Kidney epithelial cell (primary cell): ENCODE results near the gene HM13. TPM values are rescaled to one million over a fixed set of nuclear protein-coding genes. Genes with fewer than 3 reads are reported as not detected.
"Not testable (repeated sequence)": the region's sequence is repeated elsewhere in the genome, so short reads cannot be mapped to it uniquely, and the experiment has no call there.

ENCODE experiments used
- DNase-seq: peaks from one replicate; pipeline ENCODE4 v3.0.0-alpha.2; 2010; ENCODE audit warnings: low read depth
- H3K27me3 ChIP-seq: 2 replicates; pipeline ENCODE4 v1.6.0; 2011; ENCODE audit warnings: low read length; ENCODE audit not compliant: control insufficient read depth, insufficient read depth
- H3K36me3 ChIP-seq: 2 replicates; pipeline ENCODE4 v1.5.1; 2011; ENCODE audit warnings: low read length; ENCODE audit not compliant: control insufficient read depth, insufficient read depth
- H3K4me3 ChIP-seq: 2 replicates; pipeline ENCODE4 v1.5.1; 2011; ENCODE audit warnings: low read depth, mild to moderate bottlenecking, control low read depth, low read length
- total RNA-seq: library from RNA; depleted of rRNA; stranded (reverse); fragments of >200 nt; gene quantifications from 2 replicates; pipeline ENCODE4 v1.2.3, GENCODE V29; 2015
- TF ChIP-seq, protein P1 (sequence below): IDR thresholded peaks from 2 replicates; pipeline ENCODE4 v1.5.1; 2011; ENCODE audit warnings: mild to moderate bottlenecking, moderate library complexity, low read length, control low read depth, inconsistent platforms; ENCODE audit not compliant: insufficient read depth, poor library complexity, severe bottlenecking

HM13 gene
- total RNA-seq, 1 donor from 2014 or later = 116 TPM

DNA sequence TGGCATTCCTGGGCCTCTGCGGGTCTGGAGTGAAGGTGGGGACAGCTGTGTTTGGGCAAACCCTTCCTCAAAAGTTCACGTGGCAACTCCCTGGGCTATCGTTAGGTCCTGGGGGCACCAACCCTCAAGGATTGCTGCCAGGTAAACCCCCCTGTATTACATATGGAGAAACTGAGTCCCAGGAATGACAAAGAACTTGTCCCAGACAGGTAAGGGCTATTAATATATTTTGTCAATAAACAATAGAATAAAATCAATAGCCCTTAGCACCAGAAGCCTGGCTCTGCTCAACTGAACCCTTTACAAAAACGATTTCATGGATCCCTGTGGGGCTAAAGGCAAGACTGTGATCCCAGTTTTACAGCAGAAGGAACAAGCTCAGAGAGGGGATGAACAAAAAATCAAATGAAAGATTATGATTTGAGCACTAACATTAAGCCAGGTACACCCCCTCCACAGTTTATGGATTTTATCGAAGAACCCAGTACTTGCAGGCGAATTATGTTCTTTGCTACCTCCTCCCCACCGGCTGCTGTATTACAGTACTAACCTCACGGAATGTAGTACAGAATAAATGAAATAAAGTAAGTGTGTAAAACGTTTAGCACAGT lies 93.5 kb downstream of the HM13 start:
- Histone ChIP-seq H3K27me3 (no peaks in the 10 kb centered on the region), H3K36me3 (no peaks in the 10 kb centered on the region), H3K4me3 (peak overlapping the region; percentile 86)
- TF ChIP-seq, protein P1, sequence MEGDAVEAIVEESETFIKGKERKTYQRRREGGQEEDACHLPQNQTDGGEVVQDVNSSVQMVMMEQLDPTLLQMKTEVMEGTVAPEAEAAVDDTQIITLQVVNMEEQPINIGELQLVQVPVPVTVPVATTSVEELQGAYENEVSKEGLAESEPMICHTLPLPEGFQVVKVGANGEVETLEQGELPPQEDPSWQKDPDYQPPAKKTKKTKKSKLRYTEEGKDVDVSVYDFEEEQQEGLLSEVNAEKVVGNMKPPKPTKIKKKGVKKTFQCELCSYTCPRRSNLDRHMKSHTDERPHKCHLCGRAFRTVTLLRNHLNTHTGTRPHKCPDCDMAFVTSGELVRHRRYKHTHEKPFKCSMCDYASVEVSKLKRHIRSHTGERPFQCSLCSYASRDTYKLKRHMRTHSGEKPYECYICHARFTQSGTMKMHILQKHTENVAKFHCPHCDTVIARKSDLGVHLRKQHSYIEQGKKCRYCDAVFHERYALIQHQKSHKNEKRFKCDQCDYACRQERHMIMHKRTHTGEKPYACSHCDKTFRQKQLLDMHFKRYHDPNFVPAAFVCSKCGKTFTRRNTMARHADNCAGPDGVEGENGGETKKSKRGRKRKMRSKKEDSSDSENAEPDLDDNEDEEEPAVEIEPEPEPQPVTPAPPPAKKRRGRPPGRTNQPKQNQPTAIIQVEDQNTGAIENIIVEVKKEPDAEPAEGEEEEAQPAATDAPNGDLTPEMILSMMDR = no peak
- no peak for DNase-seq

DNA sequence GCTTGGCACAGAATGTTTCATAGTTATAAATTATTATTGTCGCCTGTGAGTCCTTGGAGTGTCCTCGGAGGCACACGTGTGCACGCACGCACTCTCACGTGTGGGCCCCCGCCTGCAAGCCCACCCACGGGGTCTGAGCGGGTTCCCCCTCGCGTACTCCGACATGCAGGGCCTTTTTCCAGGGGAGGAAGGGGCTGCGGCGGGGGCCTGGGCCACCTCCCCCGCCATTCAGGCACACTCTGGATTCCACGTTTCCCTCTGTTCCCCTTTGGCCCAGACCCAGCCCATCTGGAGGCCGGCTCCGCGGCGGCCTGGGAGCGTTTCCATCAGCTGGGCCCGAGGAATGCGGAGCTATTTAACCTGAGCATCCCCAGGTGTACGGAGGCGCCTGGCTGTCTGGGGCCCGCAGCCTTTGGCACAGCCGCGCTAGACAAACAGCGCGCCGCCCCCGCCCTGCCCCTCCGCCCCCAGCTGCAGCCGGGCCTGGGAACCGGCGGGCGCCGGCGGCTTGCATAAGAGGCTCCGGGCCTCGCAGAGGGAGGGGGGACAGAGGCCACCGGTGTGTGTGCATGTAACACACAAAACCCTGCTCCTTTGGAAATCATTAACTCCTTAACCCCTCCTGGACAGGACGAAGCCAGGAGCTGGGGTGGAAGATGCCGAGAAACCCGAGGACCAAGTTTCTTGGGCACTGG lies 94.2 kb downstream of the HM13 start:
- Histone ChIP-seq H3K4me3 (no peak overlapping the region), H3K27me3 (no peaks in the 10 kb centered on the region), H3K36me3 (no peaks in the 10 kb centered on the region)
- TF ChIP-seq, protein P1 = no peak
- peak; percentile 79 for DNase-seq

DNA sequence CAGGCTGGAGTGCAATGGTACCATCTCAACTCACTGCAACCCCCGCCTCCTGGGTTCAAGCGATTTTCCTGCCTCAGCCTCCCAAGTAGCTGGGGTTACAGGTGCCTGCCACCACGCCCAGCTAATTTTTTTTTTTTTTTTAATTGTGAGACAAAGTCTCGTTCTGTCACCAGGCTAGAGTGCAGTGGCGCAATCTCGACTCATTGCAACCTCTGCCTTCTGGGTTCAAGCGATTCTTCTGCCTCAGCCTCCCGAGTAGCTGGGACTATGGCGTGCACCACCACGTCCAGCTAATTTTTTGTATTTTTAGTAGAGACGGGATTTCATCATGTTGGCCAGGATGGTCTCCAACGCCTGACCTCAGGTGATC lies 98.0 kb downstream of the HM13 start:
- H3K27me3 ChIP-seq, H3K4me3 ChIP-seq, DNase-seq, H3K36me3 ChIP-seq: not testable (repeated sequence)

DNA sequence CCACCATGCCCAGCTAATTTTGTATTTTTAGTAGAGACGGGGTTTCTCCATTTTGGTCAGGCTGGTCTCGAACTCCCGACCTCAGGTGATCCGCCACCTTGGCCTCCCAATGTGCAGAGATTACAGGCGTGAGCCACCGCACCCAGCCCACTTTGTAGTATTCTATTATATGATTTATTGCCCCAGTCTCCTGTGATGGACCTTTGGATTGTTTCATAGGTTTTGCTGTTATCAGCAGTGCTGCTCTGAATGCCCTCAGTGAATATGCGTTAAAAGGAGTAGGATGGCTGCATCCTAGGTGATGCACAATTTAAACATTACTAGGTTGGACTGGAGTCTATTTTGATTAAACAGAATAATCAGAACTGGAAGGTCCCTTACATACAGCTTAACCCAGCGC lies 101.2 kb downstream of the HM13 start:
- DNase-seq = no peak
- TF ChIP-seq, protein P1 = no peak
- Histone ChIP-seq H3K27me3 (no peaks in the 10 kb centered on the region), H3K4me3 (no peak overlapping the region), H3K36me3 (no peaks in the 10 kb centered on the region)

DNA sequence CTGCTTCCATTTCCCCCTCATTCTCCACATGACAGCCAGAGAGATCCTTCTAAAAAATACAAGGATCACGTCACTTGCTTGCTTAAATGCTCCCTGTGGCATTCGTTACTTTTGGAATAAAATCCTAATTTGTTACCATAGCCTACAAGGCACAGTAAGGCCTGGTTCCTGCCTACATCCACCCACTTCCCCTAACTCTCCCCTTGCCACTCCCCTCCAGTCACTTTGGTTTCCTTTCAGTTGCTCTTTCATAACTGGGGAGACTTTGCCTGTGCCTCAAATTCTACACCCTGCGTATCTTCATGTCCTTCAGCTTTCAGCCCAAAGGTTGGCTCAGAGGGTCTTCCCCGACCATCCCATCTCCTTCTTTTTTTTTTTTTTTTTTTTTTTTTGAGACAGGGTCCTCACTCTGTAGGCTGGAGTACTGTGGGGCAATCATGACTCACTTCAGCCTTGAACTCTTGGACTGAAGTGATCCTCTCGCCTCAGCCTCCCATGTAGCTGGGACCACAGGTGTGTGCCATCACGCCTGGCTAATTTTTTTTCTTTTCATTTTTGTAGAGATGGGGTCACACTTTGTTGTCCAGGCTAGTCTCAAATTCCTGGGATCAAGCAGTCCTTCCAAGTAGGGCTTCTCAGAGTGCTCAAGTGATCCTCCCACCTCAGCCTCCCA lies 103.3 kb downstream of the HM13 start:
- TF ChIP-seq, protein P1 = no peak
- Histone ChIP-seq H3K27me3 (no peaks in the 10 kb centered on the region), H3K36me3 (no peaks in the 10 kb centered on the region), H3K4me3 (no peak overlapping the region)
- DNase-seq = no peak

Other genes with a start within 250 kb of the HM13 start
- gene DEFB116, start 205.9 kb upstream of the HM13 start, total RNA-seq = not detected in 2 replicates
- not detected in 2 replicates for gene DEFB118, start 145.8 kb upstream of the HM13 start, total RNA-seq
- gene DEFB119, start 123.9 kb upstream of the HM13 start, total RNA-seq = not detected in 2 replicates
- gene DEFB121, start 108.2 kb upstream of the HM13 start, total RNA-seq = not detected in 2 replicates
- not detected in 2 replicates for gene DEFB123, start 73.8 kb upstream of the HM13 start, total RNA-seq
- not detected in 2 replicates for gene DEFB124, start 39.3 kb upstream of the HM13 start, total RNA-seq
- not detected in 2 replicates for gene REM1, start 39.2 kb upstream of the HM13 start, total RNA-seq
- gene ID1, start 90.8 kb downstream of the HM13 start, total RNA-seq = 27.5 and 32.1 TPM in 2 replicates
- gene COX4I2, start 123.5 kb downstream of the HM13 start, total RNA-seq = 0.25 TPM in 1 of 2 replicates, not detected in the other
- 252 and 283 TPM in 2 replicates for gene BCL2L1, start 208.4 kb downstream of the HM13 start, total RNA-seq
- 16.0 and 16.1 TPM in 2 replicates for gene TPX2, start 224.8 kb downstream of the HM13 start, total RNA-seq